ENCODE measurements around the gene CPM. TPM values are rescaled to one million over a fixed set of nuclear protein-coding genes. Genes with fewer than 3 reads are reported as not detected.
"Not testable (repeated sequence)": the region's sequence is repeated elsewhere in the genome, so short reads cannot be mapped to it uniquely, and the experiment has no call there.

CPM gene
- polyA plus RNA-seq, 10 donors, result 2.7 to 6.0 (median 4.0) TPM

DNA sequence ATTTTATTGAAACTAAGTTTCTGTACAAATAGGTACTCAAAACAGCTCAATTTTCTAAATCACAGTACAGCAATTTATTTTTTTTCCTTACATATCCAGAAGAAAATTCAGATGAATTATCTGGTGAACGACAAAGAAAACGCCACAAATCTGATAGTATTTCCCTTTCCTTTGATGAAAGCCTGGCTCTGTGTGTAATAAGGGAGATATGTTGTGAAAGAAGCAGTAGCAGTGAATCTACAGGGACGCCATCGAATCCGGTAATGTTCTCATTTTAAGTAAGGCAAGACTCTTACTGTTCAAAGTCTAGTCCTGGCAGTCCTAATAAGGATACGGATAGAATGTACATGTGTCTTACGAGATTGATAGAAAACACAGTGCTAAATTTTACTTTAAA, 104.3 kb downstream of the CPM start:
- no peak for DNase-seq

DNA sequence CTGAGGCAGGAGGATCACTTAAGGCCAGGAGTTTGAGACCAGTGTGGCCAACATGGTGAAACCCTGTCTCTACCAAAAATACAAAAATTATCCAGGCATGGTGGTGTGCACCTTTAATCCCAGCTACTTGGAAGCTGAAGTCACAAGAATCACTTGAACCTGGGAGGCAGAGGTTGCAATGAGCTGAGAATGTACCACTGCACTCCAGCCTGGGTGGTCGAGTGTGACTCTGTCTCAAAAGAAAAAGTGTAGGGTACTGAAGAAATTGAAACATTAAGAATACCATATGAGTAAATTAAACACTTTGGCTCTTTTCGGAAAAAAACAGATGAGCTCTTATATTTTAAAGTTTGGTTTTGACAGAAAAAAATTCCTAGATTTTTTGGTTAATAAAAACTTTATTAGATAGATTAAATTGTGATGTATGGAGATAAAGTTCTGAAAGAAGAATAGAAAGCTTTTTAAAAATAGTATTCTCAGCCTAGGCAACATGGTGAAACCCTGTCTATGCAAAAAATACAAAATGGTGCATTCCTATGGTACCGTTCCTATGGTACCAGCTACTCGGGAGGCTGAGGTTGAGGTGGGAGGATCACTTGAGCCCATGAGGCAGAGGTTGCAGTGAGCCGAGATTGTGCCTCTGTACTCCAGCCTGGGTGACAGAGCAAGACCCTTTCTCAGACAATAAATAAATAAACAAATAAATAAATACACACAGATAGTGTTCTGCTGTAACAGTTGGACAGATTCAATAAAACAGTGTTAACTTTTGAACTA, 104.9 kb downstream of the CPM start:
- no peak for DNase-seq

DNA sequence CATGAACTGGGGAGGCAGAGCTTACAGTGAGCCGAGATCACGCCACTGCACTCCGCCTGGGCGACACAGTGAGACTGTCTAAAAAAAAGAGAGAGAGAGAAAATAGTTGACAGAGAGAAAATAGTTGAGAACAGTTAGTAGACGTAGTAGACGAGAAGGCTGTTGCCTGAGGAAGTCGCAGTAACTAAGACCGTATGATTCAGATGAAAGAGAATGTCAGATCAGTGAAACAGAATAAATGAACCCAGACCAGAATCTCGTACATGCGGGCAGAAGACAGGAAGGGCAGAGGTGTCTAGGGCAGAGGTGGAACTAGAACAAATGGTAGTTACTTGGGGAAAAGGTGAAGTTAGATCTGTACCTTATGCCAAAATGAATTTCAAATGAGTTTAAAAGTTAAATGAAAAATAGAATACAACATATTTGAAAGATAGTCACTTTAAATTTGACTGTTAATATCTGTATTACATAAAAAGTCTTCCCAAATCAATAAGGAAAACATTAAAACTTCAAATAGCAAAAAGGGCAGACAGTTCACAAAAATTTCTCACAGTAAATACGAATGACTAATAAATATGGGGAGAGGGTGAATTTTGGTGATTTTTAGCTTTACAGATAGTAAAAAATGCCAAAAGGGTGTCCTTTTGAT, 107.3 kb downstream of the CPM start:
- DNase-seq, result no peak

DNA sequence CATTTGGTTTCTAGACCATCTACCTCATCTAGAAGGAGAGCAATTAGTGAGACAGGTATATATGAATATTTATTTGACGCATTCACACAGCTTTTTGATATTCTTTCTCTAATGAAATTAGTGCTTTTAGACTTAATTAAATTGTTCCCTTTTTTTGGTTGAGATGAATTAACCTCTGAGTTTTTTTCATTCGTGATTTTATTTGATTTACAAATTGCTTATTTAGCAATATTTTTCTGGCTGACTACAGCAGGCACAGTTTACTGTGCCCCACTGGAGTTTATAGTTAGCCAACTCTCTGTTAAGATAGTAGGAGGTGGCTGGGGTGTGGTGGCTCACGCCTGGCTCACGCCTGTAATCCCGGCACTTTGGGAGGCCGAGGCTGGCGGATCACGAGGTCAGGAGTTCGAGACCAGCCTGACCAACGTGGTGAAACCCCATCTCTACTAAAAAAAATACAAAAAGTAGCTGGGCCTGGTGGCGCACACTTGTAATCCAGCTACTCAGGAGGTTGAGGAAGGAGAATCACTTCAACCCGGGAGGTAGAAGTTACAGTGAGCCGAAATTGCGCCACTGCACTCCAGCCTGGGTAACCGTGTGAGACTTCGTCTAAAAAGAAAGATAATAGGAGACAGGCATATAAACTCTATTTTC, 108.2 kb downstream of the CPM start:
- no peak for DNase-seq

DNA sequence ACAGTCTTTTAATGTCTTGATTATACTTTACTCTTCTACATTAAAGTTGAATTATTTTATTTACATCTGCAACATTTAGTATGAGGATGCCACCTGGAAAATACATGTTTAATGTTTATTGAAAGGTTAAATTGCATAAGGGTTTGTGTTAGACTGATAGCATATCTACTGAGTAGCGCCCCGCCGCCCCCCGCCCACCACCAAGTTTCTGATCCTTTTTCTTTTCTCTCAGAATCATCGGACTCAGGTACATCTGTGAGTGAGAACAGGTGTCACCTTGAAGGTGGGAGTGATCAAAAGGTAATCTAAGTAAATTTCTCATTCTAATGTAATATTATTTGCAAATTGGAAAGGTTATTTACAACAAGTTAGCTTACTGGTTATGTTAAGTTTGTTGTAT, 108.8 kb downstream of the CPM start:
- no peak for DNase-seq

DNA sequence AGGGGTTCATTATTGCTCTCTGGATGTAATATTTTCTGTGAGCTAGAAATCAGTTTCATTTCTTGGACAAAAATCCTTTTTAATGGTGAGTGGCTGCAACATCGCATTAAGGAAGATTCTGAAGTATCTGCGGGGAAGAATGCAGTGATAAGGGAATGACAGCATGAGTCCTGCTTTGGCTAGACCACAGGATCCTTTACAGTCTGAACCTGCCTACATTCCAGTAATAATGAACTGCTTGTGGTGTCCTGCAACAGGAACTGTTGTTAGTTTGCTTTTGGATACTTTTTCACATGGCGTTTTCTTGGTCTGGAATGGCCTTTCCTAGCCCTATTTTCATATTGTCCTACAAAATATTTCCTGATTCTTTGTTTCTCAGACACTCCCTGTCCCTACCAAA, 109.3 kb downstream of the CPM start:
- no peak for DNase-seq

DNA sequence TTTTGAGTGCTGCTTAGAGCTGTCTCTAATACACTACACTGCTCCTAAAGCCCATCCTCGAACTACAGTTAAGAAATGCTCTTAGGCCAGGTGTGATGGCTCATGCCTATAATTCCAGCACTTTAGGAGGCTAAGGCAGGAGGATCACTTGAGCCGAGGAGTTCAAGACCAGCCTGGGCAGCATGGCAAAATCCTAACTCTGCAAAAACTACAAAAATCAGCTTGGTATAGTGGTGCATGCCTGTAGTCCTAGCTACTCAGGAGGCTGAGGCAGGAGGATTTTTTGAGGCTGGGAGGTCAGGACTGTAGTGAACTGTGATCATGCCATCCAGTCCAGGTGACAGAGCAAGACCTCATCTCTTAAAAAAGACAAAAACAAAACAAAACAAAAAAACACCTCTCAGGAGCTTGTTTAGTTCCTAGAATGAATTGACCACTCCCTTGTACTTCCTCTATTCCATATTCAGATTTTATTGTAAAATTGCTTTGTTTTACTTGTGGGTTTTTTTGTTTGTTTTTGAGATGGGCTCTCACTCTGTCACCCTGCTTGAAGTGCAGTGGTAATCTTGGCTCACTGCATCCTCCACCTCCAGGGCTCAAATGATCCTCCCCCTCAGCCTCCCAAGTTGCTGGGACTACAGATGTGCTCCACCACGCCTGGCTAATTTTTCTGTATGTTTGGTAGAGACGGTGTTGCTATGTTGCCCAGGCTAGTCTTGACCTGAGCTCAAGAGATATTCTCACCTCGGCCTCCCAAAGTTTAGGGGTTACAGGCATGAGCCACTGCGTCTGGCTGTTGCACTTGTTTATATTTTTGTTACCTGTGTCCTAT, 111.4 kb downstream of the CPM start:
- DNase-seq, result no peak

DNA sequence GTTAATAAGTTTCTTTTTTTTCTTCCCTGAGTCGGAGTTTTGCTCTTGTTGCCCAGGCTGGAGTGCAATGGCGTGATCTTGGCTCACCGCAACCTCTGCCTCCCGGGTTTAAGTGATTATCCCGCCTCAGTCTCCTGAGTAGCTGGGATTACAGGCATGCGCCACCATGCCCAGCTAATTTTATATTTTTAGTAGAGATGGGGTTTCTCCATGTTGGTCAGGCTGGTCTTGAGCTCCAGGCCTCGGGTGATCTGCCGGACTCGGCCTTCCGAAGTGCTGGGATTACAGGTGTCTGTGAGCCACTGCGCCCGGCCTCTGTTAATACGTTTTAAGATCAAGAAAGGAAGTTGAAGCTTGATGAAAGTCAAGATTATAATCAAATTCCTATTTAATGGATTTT, 113.5 kb downstream of the CPM start:
- DNase-seq, result not testable (repeated sequence)

DNA sequence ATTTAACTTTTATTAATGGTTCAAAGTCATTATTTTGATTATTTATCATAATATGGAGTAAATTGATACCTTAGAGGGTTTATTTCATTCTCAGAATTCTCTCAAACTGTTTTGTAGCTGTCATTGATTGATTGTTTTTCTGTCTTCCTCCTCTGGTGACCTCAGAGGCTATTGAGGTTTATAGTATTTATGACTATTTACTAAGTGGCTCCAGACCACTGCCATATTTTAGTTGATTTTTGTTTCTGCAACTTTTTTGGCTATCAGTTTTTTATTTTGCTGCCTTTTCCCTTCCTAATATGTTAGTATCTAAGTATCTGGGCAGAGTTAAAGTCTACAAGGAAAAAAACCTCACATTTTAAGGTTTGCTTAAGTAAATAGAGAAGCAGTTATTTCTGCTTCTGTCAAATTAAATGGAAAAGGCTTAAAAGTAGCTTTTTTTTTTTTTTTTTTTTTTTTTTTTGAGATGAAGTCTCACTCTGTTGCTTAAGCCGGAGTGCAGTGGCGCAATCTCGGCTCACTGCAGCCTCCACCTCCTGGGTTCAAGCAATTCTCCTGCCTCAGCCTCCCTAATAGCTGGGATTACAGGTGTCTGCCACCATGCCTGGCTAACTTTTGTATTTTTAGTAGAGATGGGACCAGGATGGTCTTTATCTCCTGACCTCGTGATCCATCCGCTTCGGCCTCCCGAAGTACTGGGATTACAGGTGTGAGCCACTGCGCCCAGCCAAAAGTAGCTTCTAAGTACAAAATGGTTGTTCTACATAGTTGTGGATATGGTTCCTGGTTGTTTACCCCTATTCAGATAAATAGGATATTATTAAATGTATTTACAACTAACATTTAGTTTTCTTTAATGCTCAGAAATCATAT, 116.8 kb downstream of the CPM start:
- DNase-seq, result no peak

DNA sequence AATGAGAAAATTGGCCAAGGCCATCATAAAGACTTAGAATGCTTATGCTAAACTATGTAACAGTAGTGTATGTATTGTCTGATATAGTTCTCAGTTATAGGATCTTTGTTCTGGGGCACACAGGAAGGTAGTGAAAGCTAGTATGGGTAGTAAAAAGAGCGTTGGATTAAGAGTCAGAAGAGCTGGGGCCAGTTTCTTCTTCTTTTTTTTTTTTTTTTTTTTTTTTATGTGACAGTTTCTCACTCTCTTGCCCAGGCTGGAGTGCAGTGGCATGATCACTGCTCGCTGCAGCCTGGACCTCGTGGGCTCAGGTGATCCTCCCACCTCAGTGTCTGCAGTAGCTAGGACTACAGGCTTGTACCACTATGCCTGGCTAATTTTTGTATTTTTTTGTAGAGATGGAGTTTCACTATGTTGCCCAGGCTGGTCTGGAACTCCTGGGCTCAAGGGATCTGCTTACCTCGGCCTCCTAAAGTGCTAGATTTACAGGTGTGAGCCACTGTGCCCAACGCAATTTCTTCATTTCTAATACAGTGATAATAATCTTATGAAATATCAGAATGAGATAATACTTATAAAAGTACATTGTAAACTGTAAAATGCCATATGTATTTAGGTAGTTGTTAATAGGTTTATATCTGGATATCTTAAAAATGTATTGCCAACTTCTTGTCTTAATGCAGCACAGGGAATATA, 117.6 kb downstream of the CPM start:
- no peak for DNase-seq

DNA sequence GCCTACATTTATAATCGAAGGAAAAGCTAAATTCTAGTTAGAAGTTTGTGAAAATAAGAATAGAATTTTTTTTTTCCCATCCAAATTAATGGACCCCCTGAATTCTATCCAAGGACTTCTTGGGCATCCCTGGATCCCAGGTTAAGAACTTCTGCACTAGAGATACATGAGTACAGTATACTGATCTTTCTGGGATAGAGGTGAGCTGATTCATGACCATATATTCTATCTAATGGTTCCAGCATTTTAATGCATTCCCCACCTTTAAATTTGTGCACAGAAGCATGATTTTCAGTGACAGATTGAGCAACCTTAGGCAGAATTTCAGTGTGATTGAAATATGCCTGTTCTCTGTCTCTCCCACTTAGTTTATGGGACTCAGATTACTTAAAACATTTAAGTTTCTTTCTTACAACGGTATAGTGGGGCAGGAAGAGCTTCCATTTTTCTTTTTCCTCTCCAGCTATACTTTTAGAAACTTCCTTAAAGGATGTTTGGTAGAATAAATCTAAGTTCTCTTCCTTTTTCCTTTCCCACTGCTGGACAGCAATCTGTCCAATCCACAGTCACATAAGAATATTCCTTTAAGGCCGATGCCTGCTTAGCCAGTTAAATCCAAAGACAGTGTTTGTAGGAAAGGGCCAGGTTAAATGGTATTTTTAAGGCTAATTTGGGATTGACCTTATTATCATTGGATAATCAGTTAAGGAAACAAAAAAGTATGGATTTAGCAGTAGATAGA, 118.3 kb downstream of the CPM start:
- no peak for DNase-seq

DNA sequence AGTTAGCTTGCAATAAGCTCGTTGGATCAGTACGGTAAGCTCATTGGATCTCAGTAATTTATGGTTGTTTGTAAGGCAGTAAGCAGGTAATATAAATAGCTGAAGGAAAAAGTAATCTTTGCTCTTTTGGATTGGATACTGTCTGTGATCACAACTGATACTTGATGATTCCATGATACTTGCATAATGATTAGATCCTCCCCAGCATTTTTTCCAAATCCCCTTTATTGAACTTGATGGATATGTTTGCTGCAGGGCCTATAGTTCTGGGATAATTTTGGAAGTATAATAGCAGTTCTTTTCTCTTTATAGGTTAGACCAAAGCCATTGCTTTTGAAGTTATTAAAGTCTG, 119.8 kb downstream of the CPM start:
- DNase-seq, result no peak

DNA sequence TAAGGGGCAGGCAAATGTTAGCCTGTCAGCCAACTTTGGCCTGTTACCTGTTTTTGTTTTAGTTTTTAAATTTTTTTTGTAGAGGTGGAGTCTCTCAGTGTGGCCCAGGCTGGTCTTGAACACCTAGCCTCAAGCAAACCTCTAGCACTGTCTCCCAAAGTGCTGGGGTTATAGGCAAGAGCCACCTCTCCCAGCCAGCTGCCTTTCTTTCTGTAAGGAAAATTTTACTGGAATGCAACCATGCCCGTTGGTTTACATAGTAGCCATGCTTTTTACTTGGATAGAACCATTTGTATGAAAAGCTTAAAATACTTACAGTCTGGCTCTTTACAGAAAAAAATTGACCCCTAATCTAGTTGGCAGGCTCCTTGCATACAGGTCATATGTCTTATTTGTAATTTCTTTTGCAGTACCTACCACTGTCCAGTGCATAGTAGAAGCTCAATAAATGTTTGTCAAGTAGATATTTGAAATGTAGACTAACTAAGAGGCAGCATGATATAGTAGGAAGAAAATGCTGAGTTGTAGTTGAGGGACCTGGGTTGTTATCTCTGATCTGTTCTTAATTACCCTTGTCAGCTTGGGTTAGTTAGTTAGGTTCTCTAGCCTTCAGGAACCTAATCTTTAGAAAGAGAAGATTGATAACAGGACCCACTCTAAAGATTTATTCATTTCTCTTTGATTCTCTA, 120.3 kb downstream of the CPM start:
- DNase-seq, result no peak

DNA sequence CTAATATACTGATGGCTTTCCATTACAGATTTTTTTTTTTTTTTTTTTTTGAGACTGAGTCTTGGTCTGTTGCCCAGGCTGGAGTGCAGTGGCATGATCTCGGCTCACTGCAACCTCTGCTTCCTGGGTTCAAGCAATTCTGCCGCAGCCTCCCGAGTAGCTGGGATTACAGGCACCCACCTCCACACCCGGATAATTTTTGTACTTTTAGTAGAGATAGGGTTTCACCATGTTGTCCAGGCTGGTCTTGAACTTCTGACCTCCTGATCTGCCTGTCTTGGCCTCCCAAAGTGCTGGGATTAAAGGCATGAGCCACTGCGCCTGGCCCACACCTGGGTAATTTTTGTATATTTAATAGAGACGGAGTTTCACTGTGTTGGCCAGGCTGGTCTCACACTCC, 121.4 kb downstream of the CPM start:
- not testable (repeated sequence) for DNase-seq

DNA sequence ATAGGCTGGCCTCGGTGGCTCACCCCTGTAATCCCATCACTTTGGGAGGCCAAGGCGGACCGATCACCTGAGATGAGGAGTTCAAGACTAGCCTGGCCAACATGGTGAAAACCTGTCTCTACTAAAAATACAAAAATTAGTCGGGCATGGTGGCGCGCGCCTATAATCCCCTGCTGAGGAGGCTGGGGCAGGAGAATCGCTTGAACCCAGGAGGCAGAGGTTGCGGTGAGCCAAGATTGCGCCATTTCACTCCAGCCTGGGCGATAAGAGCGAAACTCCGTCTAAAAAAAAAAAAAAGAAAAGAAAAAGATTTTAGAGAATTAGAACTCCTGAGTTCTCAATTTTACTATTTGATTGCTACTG, 123.0 kb downstream of the CPM start:
- DNase-seq, result not testable (repeated sequence)

DNA sequence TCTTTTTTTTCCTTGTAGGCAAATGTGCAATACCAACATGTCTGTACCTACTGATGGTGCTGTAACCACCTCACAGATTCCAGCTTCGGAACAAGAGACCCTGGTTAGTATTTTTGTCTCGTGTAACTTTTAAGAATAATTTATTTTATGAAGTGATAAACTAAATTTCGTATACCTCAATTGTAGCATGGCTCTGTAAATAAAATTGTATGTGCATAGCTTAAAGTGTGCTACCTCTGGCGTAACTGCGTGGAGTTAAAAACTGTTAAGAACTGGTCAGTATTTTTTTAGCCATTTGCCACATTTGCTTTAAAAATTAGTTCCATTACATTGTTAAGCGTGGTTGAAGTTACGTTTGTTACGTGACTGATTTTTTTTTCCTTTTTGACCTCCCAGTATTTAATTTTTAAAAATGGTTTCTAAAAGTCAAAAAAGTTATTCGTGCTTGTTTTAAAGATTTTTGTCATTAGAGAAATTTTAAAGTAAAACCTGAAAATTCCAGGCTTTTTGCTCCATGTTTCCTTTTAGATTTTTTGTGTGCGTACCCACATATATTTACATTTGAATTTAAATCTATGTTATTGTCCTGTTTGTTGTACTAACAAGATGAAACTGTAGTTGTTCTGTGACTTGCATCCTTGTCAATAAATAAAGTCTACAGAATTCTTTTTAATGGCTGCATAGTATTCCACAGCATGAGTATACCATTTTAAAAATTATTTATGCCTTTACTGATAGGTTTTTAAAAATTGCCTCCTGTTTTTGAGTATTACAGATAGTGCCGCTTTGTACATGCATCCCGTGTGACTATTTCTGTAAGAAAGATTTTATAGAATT, 123.6 kb downstream of the CPM start:
- DNase-seq, result no peak

DNA sequence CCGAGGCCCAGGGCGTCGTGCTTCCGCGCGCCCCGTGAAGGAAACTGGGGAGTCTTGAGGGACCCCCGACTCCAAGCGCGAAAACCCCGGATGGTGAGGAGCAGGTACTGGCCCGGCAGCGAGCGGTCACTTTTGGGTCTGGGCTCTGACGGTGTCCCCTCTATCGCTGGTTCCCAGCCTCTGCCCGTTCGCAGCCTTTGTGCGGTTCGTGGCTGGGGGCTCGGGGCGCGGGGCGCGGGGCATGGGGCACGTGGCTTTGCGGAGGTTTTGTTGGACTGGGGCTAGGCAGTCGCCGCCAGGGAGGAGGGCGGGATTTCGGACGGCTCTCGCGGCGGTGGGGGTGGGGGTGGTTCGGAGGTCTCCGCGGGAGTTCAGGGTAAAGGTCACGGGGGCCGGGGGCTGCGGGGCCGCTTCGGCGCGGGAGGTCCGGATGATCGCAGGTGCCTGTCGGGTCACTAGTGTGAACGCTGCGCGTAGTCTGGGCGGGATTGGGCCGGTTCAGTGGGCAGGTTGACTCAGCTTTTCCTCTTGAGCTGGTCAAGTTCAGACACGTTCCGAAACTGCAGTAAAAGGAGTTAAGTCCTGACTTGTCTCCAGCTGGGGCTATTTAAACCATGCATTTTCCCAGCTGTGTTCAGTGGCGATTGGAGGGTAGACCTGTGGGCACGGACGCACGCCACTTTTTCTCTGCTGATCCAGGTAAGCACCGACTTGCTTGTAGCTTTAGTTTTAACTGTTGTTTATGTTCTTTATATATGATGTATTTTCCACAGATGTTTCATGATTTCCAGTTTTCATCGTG, 124.4 kb downstream of the CPM start:
- DNase-seq, result peak; percentile 76 to 93 (median 85)

All from muscle of back (tissue), 11 donors.